Measurements from ENCODE around the gene STK11IP. TPM values are rescaled to one million over a fixed set of nuclear protein-coding genes. Genes with fewer than 3 reads are reported as not detected.

The STK11IP gene
- total and polyA plus RNA-seq, 9 of the 15 experiments (the other 6 are each of a cell fraction or from before 2014, with no cell fraction given), result 0.52 to 21.7 (median 5.6) TPM

- TF ChIP-seq ZBTB26 (CRISPR knock-in tag; IDR thresholded peaks at IDR 0.05) (no peak), NR2C1 (IDR thresholded peaks at IDR 0.05) (no peak), NR2C1 (tag; IDR thresholded peaks at IDR 0.05) (no peak), PTTG1 (tag; IDR thresholded peaks at IDR 0.05; ENCODE audit: low read depth) (no peak), POLR2B (IDR thresholded peaks at IDR 0.05; ENCODE audit: low read depth, partially characterized antibody) (no peak), PHF21A (IDR thresholded peaks at IDR 0.05; ENCODE audit: borderline replicate concordance, low read depth) (no peak)
Measured at GRCh38 chr2:219624565-219624964, 26.9 kb downstream of the STK11IP start (continued).

GRCh38 chr2:219625179-219625578 lies 27.5 kb downstream of the STK11IP start:
- ChIA-PET POLR2A (no interaction called here), CTCF (ENCODE audit: low intra/inter-chr PET ratio) (no interaction called here)
- ATAC-seq (no peak), DNase-seq (ENCODE audit: extremely low read depth in 1 of 4, low spot score in 3 of 4) (no peak), FAIRE-seq (no peak)
- H3K9me3 ChIP-seq (replicated peaks; ENCODE audit: control insufficient read depth, insufficient read depth, low read depth, low read length), result no peaks in the 10 kb centered on the region
- no peak overlapping the region for H3K4me3 ChIP-seq
- H3K79me2 ChIP-seq (ENCODE audit: control insufficient read depth, insufficient read depth, low read length), result no peaks in the 10 kb centered on the region
- intact Hi-C loops (cut with micrococcal nuclease) (loop anchor here (5.0 kb wide), 1 partner anchor 83 kb away; the partner anchor contains the start of genes CHPF and TMEM198), in situ Hi-C loops (cut with MboI) (no loop called here)
- H4K20me1 ChIP-seq (replicated peaks; ENCODE audit: control insufficient read depth, insufficient read depth, low read length), result no peaks in the 10 kb centered on the region
- H3K9me1 ChIP-seq (ENCODE audit: control insufficient read depth, insufficient read depth, low read length), result no peaks in the 10 kb centered on the region
- 27% methylated on average over 5 of the region's 5 CpGs for WGBS (ENCODE audit: insufficient coverage, low coverage, missing lambda C conversion rate)
- no peak overlapping the region for H3K27ac ChIP-seq (ENCODE audit: extremely low read depth, low read depth, low read length)
- no peak overlapping the region for H2AFZ ChIP-seq (ENCODE audit: low read depth, low read length)
- no TSS peak for BruUV-seq (replicated peaks)
- H3K4me2 ChIP-seq (ENCODE audit: insufficient read depth, low read length), result no peak overlapping the region
- H3K27me3 ChIP-seq (ENCODE audit: control insufficient read depth in 2 of 2, insufficient read depth in 2 of 2, low read length in 2 of 2), result peaks cover 2 to 16% of the 10 kb centered on the region in 2 experiments; a peak in 1 of 5 replicates
- no peak overlapping the region for H3K9ac ChIP-seq (ENCODE audit: insufficient read depth in 1 of 2, low read depth in 2 of 2, low read length in 2 of 2)
- no peaks in the 10 kb centered on the region for H3K36me3 ChIP-seq (ENCODE audit: control insufficient read depth, insufficient read depth, low read length)
- peaks cover 0 to 32% of the 10 kb centered on the region in 2 experiments; a peak in 2 of 5 replicates for H3K4me1 ChIP-seq (replicated peaks in 1 of 2; ENCODE audit: control insufficient read depth in 2 of 2, insufficient read depth in 2 of 2, low read length in 2 of 2)
- TF ChIP-seq E2F8 (IDR thresholded peaks at IDR 0.05; ENCODE audit: low read depth, partially characterized antibody), result no peak
- TF ChIP-seq ZNF23 (CRISPR knock-in tag; IDR thresholded peaks at IDR 0.05), result no peak
- TF ChIP-seq ZNF384 (IDR thresholded peaks at IDR 0.05; ENCODE audit: low read depth, low read length), result no peak
- no peak for TF ChIP-seq EGR1 (conservative IDR thresholded peaks at IDR 0.05)
- TF ChIP-seq MXD1 (CRISPR knock-in tag; IDR thresholded peaks at IDR 0.05; ENCODE audit: borderline replicate concordance, poor library complexity, severe bottlenecking), result no peak
- no peak for TF ChIP-seq TAF9B (IDR thresholded peaks at IDR 0.05; ENCODE audit: partially characterized antibody)
- TF ChIP-seq SRSF9 (IDR thresholded peaks at IDR 0.05; ENCODE audit: borderline replicate concordance, low read depth, low read length), result no peak
- no peak for TF ChIP-seq PML (IDR thresholded peaks at IDR 0.05; ENCODE audit: low read length)
- no peak for TF ChIP-seq ZNF24 (IDR thresholded peaks at IDR 0.05)
- no peak for TF ChIP-seq ZSCAN29 (IDR thresholded peaks at IDR 0.05)
- no peak for TF ChIP-seq FOS (IDR thresholded peaks at IDR 0.05; ENCODE audit: extremely low read depth, insufficient read length)

Measured in K562 (cell line).